Bronchial epithelial cell (primary cell): ENCODE data around the gene NEO1. TPM values are rescaled to one million over a fixed set of nuclear protein-coding genes. Genes with fewer than 3 reads are reported as not detected.

Experiments used
- DNase-seq: peaks from one replicate; pipeline ENCODE4 v3.0.0-alpha.2; 2010; ENCODE audit warnings: low read depth
- FAIRE-seq: peaks from 2 replicates; lab custom pipeline; 2011; peaks lifted over from hg19 to GRCh38; lab: Jason Lieb, UNC
- H3K27me3 ChIP-seq: 2 replicates; pipeline ENCODE4 v1.5.1; 2011; ENCODE audit warnings: low read length; ENCODE audit not compliant: control insufficient read depth, insufficient read depth
- H3K36me3 ChIP-seq: 2 replicates; pipeline ENCODE4 v1.5.1; 2011; ENCODE audit warnings: low read length; ENCODE audit not compliant: control insufficient read depth, insufficient read depth
- H3K4me3 ChIP-seq: 2 replicates; pipeline ENCODE4 v1.5.1; 2011; ENCODE audit warnings: mild to moderate bottlenecking, low read depth, low read length, control low read depth
- total RNA-seq: library from RNA; depleted of rRNA; stranded (reverse); fragments of >200 nt; gene quantifications from 2 replicates; pipeline ENCODE4 v1.2.1, GENCODE V29; 2014
- TF ChIP-seq, protein P1 (sequence below): IDR thresholded peaks from 2 replicates; pipeline ENCODE4 v1.5.1; 2011; ENCODE audit warnings: mild to moderate bottlenecking, moderate library complexity, low read length, control low read depth, inconsistent platforms; ENCODE audit not compliant: insufficient read depth, severe bottlenecking

Gene NEO1
- total RNA-seq, 1 donor from 2014 or later: 10.5 TPM

DNA sequence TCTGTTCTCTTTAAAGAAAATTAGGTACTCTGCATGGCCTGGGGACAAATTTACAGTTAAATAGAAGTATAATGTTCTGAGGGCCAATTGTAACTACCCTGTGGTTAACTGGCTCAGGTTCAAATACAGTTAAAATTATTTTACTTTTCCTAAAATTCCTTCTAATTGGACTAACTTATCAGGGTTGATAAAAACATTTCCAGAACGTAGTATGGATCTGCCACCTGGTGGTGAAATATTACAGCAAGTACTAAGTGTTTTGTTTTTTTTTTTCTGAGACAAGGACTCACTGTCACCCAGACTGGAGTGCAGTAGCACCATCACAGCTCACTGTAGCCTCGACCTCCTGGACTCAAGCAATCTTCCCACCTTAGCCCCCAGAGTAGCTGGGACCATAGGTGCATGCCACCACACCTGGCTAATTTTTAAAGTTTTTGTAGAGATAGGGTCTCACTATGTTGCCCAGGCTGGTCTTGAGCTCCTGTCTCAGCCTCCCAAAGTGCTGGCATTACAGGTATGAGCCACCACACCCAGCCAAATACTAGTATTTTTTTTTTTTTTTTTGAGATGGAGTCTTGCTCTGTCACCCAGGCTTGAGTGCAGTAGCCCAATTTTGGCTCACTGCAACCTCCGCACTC is 29.2 kb downstream of the NEO1 start:
- no peak for FAIRE-seq
- H3K4me3 ChIP-seq: no peak overlapping the region
- TF ChIP-seq, protein P1, sequence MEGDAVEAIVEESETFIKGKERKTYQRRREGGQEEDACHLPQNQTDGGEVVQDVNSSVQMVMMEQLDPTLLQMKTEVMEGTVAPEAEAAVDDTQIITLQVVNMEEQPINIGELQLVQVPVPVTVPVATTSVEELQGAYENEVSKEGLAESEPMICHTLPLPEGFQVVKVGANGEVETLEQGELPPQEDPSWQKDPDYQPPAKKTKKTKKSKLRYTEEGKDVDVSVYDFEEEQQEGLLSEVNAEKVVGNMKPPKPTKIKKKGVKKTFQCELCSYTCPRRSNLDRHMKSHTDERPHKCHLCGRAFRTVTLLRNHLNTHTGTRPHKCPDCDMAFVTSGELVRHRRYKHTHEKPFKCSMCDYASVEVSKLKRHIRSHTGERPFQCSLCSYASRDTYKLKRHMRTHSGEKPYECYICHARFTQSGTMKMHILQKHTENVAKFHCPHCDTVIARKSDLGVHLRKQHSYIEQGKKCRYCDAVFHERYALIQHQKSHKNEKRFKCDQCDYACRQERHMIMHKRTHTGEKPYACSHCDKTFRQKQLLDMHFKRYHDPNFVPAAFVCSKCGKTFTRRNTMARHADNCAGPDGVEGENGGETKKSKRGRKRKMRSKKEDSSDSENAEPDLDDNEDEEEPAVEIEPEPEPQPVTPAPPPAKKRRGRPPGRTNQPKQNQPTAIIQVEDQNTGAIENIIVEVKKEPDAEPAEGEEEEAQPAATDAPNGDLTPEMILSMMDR: peak; percentile 47
- no peaks in the 10 kb centered on the region for H3K36me3 ChIP-seq
- H3K27me3 ChIP-seq: no peaks in the 10 kb centered on the region
- DNase-seq: peak; percentile 69

- FAIRE-seq (no peak), DNase-seq (no peak)
- H3K36me3 ChIP-seq: no peaks in the 10 kb centered on the region
- no peak overlapping the region for H3K4me3 ChIP-seq
- TF ChIP-seq, protein P1: no peak
- H3K27me3 ChIP-seq: no peaks in the 10 kb centered on the region
Measured at GRCh38 chr15:73082812-73083211, 30.5 kb downstream of the NEO1 start.

GRCh38 chr15:73087098-73087497 is 34.8 kb downstream of the NEO1 start:
- Histone ChIP-seq H3K36me3 (no peaks in the 10 kb centered on the region), H3K4me3 (no peak overlapping the region), H3K27me3 (no peaks in the 10 kb centered on the region)
- FAIRE-seq: no peak
- TF ChIP-seq, protein P1: no peak
- DNase-seq: no peak

- no peak for FAIRE-seq
Measured at GRCh38 chr15:73105064-73105463, 52.8 kb downstream of the NEO1 start.

GRCh38 chr15:73108676-73109075 is 56.4 kb downstream of the NEO1 start:
- TF ChIP-seq, protein P1: no peak
- Histone ChIP-seq H3K4me3 (no peak overlapping the region), H3K36me3 (no peaks in the 10 kb centered on the region), H3K27me3 (no peaks in the 10 kb centered on the region)
- DNase-seq: no peak
- no peak for FAIRE-seq

More at GRCh38 chr15:73105064-73105463, 52.8 kb downstream of the NEO1 start:
- no peak for DNase-seq
- Histone ChIP-seq H3K4me3 (no peak overlapping the region), H3K27me3 (no peaks in the 10 kb centered on the region), H3K36me3 (no peaks in the 10 kb centered on the region)
- TF ChIP-seq, protein P1: no peak

DNA sequence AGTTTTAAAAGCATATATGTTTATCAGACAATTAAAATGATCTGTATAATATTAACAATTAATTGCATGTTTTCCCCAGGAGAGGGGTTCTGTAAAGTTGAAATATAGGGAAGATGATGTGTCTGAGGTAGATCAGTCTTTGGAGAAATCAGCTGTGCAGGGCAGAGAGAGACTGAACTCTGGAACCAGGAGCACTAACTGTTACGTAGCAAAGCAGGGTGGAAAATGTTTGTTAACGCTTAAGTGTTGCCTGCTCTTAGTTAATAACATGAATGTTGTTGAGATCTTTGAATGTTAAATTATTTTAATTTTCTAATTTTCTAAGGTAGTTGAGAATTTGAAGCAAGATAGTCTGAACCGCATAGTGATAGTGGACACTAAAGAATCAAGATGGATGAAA is 57.5 kb downstream of the NEO1 start:
- H3K4me3 ChIP-seq: no peak overlapping the region
- no peaks in the 10 kb centered on the region for H3K36me3 ChIP-seq
- TF ChIP-seq, protein P1: no peak
- H3K27me3 ChIP-seq: no peaks in the 10 kb centered on the region
- DNase-seq (no peak), FAIRE-seq (no peak)
